ENCODE data around the gene RASA3.

Gene RASA3

GRCh38 chr13:114097893-114098688, 34.3 kb downstream of the RASA3 start:
- DNase-seq, result no peak

DNA sequence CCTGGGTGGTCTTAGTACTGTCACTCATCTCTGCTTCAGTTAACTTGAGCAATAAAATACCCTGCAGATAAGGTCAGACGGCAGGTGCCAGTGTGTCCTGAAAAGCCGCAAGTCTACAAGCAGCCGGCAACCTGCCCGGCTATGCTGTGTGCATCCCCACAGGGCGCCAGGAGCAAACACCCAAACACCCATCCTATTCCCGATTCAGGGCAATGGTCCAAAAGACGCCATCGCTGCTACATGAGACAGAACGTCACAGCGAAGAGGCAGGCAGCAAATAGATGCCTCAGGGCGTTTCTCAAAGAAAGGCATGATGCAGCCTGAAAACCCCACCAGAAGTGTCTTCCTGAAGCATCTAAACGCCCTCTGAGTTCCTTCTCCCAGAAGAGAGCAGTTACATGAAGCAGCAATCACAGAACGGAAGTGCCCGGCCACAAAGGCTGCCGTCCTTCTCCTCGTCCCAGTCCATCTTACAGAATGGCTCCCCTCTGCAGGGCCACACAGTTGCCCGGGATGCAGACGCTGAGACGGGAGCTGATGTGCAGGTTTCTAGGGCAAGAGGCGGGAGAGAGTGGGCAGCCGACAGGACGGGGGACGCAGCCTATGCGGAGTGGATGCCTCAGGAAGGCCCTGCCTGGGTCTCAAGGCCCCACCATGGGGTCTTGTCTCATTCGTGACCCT, 35.1 kb downstream of the RASA3 start:
- DNase-seq, result no peak

DNA sequence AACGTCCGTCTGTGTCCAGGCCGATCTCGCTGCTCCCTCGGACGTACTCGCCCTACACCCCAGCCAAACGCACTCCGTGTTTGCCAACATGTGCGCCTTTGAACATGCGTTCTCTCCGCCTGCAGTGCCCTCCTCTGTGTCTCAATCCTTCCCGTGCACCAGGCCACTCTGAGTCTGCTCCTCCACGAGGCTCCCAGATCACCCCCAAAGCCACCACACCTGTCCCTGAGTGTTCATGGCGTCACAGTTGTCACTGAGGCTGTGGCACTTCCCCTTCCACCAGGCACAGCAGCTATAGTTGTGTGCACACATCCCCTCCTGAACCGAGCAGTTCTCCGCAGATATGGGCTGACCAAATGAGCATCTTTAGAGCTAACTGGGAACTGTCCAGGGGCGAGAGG, 35.6 kb downstream of the RASA3 start:
- DNase-seq, result no peak

- no peak for DNase-seq
Measured at GRCh38 chr13:114096031-114096485, 36.4 kb downstream of the RASA3 start.

DNA sequence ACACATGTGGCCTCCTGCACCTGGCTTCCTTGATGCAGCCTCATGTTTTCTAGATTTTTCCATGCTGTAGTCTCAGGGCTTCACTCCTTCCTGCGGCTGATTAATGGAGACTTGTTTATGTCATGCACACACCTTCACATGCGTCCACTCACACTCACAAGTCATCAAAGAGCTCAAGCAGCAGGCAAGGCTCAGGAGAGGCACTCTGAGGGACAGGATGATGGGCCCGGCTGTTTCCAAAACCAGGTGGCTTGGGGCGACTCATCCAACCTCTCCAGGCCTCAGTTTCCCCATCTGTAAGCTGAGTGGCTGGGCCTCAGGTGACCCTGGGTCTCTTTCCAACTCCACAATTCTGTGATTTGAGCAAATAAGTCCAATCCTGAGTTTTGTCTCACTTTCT, 36.9 kb downstream of the RASA3 start:
- no peak for DNase-seq

- no peak for DNase-seq
Measured at GRCh38 chr13:114093118-114093517, 39.3 kb downstream of the RASA3 start.

DNA sequence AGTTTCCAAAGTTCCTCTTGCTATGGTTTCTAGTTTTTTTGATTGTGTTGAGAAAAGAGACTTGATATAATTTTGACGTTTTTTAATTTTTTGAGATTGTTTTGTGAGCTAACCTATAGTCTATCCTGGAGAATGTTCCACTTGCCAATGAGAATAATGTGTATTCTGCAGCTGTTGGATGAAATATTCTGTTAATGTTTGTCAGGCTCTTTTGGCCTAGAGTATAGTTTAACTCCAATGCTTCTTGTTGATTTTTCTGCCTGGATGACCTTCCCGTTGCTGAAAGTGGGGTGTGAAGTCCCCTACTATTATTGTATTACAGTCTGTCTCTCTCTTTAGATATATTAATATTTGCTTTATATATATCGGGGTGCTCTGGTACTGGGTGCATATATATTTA, 40.0 kb downstream of the RASA3 start:
- no peak for DNase-seq

DNA sequence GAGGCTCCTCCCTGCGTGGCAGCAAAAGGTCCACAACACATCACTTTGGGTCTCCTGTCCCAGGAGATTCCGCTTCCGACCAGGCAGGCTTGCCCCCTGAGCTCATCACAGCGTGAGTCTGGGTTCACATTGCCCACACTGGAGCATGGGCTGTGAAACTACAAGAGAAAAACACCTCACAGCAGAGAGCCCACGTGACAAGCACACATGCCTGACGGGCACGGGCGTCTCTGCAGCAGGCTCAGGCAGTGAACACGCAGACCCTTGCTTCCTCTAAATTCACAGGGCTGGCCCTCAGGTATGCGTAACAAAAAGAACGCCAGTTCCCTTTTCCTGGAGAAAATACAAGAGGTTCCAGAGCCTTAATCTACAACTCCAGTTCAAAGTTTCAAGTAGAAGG, 41.9 kb downstream of the RASA3 start:
- DNase-seq, result no peak

GRCh38 chr13:114089751-114090400, 42.5 kb downstream of the RASA3 start:
- no peak for DNase-seq

- no peak for DNase-seq
Measured at GRCh38 chr13:114089341-114089740, 43.1 kb downstream of the RASA3 start.

- DNase-seq, result no peak
Measured at GRCh38 chr13:114088863-114089262, 43.6 kb downstream of the RASA3 start.

- no peak for DNase-seq
Measured at GRCh38 chr13:114088234-114088633, 44.2 kb downstream of the RASA3 start.

DNA sequence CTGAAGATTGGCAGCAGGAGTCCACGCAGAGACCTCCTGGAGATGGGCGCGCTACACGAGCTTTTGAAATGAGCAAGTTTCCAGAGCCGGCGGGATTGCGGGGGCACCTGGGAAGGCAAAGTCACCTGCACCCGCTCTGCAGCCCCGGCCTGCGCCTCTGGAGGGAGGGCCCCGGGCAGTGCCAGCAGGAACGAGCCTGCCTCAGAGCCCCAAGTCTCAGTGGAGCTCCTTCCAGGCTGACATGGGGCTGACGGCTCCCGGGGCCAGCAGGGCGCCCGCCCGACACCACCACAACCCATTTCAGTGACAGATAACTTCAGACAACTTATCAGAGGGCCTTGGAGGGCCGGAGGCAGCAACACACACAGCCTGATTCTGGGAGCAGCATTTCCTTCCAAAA, 45.0 kb downstream of the RASA3 start:
- DNase-seq, result no peak

DNA sequence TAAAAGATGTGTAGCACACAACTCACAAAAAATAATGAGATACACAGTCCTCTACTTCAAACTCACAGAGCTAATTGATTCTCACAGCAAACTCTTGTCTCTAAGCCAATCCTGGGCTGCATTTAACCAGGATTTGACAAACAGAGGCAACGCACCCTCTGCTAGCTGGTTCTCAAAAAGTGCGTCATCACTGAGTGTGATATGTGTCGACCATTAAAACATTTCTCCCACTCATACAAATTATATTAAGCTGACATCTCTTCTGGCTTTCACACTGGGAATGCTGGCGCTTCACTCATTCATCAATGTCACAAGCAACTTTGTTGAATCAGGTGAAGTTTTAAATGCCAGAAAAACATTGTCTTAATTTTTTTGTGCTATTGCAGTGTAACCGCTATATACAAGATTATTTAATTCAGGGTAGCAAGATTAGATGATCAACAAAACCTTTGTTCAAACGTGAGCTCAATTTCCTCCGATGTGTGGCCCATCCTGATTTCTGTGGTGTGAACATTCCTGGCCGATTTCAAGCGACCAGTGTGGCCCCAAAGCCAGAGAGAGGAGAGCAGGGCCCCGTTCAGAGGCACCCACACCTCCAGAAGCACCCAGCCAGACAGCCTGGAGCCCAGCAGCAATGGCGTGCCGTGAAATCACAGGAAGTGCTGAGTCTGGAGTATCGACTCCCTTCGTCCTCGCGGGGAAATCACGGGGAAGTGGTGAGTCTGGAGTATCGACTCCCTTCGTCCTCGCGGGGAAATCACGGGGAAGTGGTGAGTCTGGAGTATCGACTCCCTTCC, 49.4 kb downstream of the RASA3 start:
- DNase-seq, result no peak

- DNase-seq, result no peak
Measured at GRCh38 chr13:114081761-114082681, 50.4 kb downstream of the RASA3 start.

DNA sequence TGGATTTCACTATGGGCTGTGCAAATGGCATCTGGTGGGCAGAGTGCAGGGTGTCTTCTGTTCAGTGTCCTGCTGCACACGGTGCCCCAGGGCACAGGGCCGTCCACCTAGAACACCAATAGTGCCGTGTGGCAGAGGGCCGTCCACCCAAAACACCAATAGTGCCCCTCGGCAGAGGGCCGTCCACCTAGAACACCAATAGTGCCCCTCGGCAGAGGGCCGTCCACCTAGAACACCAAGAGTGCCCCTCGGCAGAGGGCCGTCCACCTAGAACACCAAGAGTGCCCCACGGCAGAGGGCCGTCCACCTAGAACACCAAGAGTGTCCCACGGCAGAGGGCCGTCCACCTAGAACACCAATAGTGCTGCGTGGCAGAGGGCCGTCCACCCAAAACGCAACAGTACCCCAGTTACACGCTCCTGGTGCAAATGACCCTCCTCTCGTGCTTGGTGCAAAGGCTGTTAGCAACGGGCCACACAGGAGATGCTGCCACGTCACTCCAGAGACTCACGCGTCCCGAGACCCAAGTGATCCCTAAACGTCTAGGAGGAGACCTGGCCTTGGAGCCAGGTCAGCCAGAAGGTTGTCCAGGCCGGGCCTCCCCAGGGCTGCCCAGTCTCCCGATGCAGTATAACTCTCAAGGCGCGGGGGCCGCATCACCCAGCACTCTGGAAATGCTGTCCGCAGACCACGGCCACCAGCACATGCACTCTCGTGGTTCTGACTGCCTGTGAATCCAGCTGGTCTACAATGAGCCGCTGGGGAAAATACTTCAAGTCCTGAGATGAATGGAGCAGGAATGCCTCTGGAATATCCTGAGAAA, 51.5 kb downstream of the RASA3 start:
- no peak for DNase-seq

GRCh38 chr13:114079601-114080536, 52.6 kb downstream of the RASA3 start:
- no peak for DNase-seq

DNA sequence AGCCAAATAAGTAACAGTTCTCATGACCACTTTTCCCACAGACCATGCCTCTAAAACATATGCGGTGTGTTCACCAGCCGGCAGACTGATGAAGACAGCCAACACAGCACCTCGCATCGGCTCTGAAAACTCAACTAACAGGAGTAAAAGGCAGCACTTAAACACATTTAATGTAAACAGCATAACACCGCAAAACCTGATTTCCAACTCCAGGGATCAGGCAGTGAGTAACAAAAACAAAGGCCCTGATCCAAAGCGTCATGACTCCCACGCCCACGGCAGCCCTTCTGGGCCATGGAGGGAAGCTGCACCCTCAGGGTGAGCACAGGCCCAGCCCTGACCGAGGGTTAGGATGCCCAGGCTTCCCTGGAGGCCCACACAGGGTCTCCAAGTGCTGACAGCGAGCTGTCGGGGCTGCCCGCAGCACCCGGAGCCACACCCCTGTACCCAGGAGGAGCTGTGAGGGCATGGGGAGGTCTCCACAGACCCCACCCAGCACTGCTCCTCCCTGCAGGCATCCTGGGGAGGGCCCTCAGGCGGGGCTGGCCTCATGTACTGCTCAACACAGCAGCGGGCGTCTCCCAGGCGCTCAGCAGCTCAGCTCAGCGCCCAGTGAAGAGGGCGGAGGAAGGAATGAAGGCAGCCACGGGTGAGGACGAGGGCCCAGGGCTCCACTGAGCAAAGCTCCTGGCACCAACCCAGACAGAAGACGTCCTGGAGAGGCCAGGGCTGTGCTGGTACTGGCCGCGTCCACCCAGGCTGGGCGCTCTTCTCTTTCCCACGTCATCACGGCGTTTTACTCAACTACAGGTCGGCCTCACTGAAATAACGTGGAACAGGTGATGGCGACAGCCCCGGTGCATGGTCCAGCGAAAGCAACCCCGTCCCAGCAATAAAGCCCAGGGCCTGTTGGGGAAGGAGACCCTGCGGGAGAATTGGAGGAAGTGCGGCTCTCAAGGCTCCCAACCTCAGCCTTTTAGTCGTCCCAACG, 53.7 kb downstream of the RASA3 start:
- DNase-seq, result no peak

GRCh38 chr13:114077933-114078325, 54.5 kb downstream of the RASA3 start:
- no peak for DNase-seq

Measured in CD4-positive, alpha-beta T cell treated with Interferon alpha-2 for 1 hour (primary cell).